Ishikawa (cell line): Measurements from ENCODE around the gene PRKCQ.

Experiments
- EGR1 ChIP-seq: IDR thresholded peaks from 2 replicates; pipeline ENCODE4 v1.6.1; 2012
- EP300 ChIP-seq: IDR thresholded peaks from 2 replicates; pipeline ENCODE4 v1.6.1; 2012; ENCODE audit warnings: borderline replicate concordance
- FOXM1 ChIP-seq: IDR thresholded peaks from 2 replicates; pipeline ENCODE4 v1.6.1; 2012; ENCODE audit warnings: low read depth, borderline replicate concordance
- RAD21 ChIP-seq: IDR thresholded peaks from 2 replicates; pipeline ENCODE4 v1.6.1; 2012; ENCODE audit warnings: low read depth
- TAF1 ChIP-seq: IDR thresholded peaks from 2 replicates; pipeline ENCODE4 v1.6.1; 2012; ENCODE audit warnings: low read depth, mild to moderate bottlenecking
- TCF12 ChIP-seq: IDR thresholded peaks from 2 replicates; pipeline ENCODE4 v1.6.1; 2012; ENCODE audit warnings: low read depth
- TEAD4 ChIP-seq: IDR thresholded peaks from 2 replicates; pipeline ENCODE4 v1.6.1; 2012
- YY1 ChIP-seq: IDR thresholded peaks from 2 replicates; pipeline ENCODE4 v1.6.1; 2012; ENCODE audit warnings: low read depth
- ZBTB7A ChIP-seq: IDR thresholded peaks from 2 replicates; pipeline ENCODE4 v1.6.1; 2012; ENCODE audit warnings: low read depth
- TF ChIP-seq, protein P1 (sequence below): IDR thresholded peaks from 2 replicates; pipeline ENCODE4 v1.6.1; 2012
- TF ChIP-seq, protein P2 (sequence below): IDR thresholded peaks from 2 replicates; pipeline ENCODE4 v1.6.1; 2012; ENCODE audit warnings: low read depth, mild to moderate bottlenecking
- TF ChIP-seq, protein P3 (sequence below): IDR thresholded peaks from 2 replicates; pipeline ENCODE4 v1.6.1; 2012

DNA sequence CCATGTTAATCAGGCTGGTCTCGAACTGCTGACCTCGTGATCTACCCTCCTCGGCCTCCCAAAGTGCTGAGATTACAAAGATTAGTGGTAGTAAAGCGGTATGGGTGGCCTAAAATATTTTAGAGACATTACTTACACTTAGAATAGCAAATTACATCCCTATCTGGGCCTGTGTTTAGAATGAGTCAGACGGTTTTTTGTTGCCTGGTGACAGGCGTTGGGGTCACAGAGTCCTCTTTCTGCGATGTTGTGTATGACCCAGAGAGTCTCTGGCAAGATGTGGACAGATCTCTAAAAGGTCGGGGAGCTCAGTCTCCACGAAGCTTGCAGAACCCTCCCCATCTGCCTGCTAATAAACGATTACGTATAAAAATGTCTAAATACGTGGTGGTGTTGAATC, 39.6 kb upstream of the PRKCQ start:
- TF ChIP-seq TAF1 (no peak), YY1 (no peak), EGR1 (no peak), FOXM1 (no peak), RAD21 (no peak), ZBTB7A (no peak), TEAD4 (no peak), TCF12 (no peak), EP300 (no peak)
- TF ChIP-seq, protein P1, sequence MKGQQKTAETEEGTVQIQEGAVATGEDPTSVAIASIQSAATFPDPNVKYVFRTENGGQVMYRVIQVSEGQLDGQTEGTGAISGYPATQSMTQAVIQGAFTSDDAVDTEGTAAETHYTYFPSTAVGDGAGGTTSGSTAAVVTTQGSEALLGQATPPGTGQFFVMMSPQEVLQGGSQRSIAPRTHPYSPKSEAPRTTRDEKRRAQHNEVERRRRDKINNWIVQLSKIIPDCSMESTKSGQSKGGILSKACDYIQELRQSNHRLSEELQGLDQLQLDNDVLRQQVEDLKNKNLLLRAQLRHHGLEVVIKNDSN, result no peak
- TF ChIP-seq, protein P2, sequence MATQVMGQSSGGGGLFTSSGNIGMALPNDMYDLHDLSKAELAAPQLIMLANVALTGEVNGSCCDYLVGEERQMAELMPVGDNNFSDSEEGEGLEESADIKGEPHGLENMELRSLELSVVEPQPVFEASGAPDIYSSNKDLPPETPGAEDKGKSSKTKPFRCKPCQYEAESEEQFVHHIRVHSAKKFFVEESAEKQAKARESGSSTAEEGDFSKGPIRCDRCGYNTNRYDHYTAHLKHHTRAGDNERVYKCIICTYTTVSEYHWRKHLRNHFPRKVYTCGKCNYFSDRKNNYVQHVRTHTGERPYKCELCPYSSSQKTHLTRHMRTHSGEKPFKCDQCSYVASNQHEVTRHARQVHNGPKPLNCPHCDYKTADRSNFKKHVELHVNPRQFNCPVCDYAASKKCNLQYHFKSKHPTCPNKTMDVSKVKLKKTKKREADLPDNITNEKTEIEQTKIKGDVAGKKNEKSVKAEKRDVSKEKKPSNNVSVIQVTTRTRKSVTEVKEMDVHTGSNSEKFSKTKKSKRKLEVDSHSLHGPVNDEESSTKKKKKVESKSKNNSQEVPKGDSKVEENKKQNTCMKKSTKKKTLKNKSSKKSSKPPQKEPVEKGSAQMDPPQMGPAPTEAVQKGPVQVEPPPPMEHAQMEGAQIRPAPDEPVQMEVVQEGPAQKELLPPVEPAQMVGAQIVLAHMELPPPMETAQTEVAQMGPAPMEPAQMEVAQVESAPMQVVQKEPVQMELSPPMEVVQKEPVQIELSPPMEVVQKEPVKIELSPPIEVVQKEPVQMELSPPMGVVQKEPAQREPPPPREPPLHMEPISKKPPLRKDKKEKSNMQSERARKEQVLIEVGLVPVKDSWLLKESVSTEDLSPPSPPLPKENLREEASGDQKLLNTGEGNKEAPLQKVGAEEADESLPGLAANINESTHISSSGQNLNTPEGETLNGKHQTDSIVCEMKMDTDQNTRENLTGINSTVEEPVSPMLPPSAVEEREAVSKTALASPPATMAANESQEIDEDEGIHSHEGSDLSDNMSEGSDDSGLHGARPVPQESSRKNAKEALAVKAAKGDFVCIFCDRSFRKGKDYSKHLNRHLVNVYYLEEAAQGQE, result no peak
- TF ChIP-seq, protein P3, sequence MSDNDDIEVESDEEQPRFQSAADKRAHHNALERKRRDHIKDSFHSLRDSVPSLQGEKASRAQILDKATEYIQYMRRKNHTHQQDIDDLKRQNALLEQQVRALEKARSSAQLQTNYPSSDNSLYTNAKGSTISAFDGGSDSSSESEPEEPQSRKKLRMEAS, result no peak
